Upper lobe of left lung (tissue), 6 donors: ENCODE data around the gene CBX6. TPM values are rescaled to one million over a fixed set of nuclear protein-coding genes. Genes with fewer than 3 reads are reported as not detected.
"Not testable (repeated sequence)": the region's sequence is repeated elsewhere in the genome, so short reads cannot be mapped to it uniquely, and the experiment has no call there.

Experiments
- ATAC-seq, 2 donors: fragments of 200-7000 bp; cut with Tn5 transposase; one replicate each; pipeline ENCODE4 v1.9.1; 2022; ENCODE audit warnings: mild to moderate bottlenecking in 2 of 2, moderate library complexity in 2 of 2; ENCODE audit not compliant: low FRiP score in 2 of 2
- DNase-seq, 2 donors: peaks; one replicate each; pipeline ENCODE4 v3.0.0-alpha.2; 2019 to 2020
- H3K27ac ChIP-seq, 4 donors: fragments of 200-600 bp; sonication (generic); one replicate each; pipeline ENCODE4 v1.5.1; 2016 to 2019
- H3K27me3 ChIP-seq, 4 donors: fragments of 200-600 bp; sonication (generic); one replicate each; pipeline ENCODE4 v1.5.1; 2017 to 2019
- H3K36me3 ChIP-seq, 4 donors: fragments of 200-600 bp; sonication (generic); one replicate each; pipeline ENCODE4 v1.5.1; 2016 to 2019
- H3K4me1 ChIP-seq, 4 donors: fragments of 200-600 bp; sonication (generic); one replicate each; pipeline ENCODE4 v1.5.1; 2018 to 2019
- H3K4me3 ChIP-seq, 4 donors: fragments of 200-600 bp; sonication (generic); one replicate each; pipeline ENCODE4 v1.5.1; 2017 to 2019; ENCODE audit warnings: mild to moderate bottlenecking in 2 of 4, moderate library complexity in 1 of 4
- H3K9me3 ChIP-seq, 4 donors: fragments of 200-600 bp; sonication (generic); one replicate each; pipeline ENCODE4 v1.5.1; 2018 to 2019
- CTCF ChIP-seq, 6 experiments: fragments of 450-650 bp in 4 of 6; fragments of 200-600 bp in 2 of 6; sonication (generic) in 2 of 6; IDR thresholded peaks; one replicate each; pipeline ENCODE4 v1.5.1; 2016 to 2019; ENCODE audit warnings: antibody characterized with exemption in 6 of 6
- EP300 ChIP-seq, 4 donors: sonication (generic); formaldehyde crosslinking; IDR thresholded peaks; one replicate each; pipeline ENCODE4 v1.5.1; 2017; ENCODE audit warnings: antibody characterized with exemption in 4 of 4, control low read depth in 2 of 4
- POLR2A ChIP-seq, 4 donors: fragments of 450-650 bp; IDR thresholded peaks; one replicate each; pipeline ENCODE4 v1.5.1; 2016 to 2017; ENCODE audit warnings: antibody characterized with exemption in 4 of 4, mild to moderate bottlenecking in 2 of 4
- POLR2AphosphoS5 ChIP-seq, 2 donors: sonication (generic); formaldehyde crosslinking; IDR thresholded peaks; one replicate each; pipeline ENCODE4 v1.5.1; 2017; ENCODE audit warnings: antibody characterized with exemption in 2 of 2
- WGBS, 2 donors: methylation state at CpG; one replicate each; pipeline ENCODE4 v1.1.5; 2017 to 2018; 5-methylcytosine and 5-hydroxymethylcytosine counted together
- total RNA-seq, 6 donors: library from RNA; depleted of rRNA in 4 of 6; stranded (reverse); fragments of >200 nt in 4 of 6; gene quantifications; one replicate each; pipeline versions ENCODE4 v1.1.0 to v1.2.1, GENCODE V29; 2016 to 2021
- donor health status: DM: no; HTN: no; CAD: no; lungs with moderate emphysema.
- donor health status: DM: no; HTN: yes; CAD: no; lungs with severe emphysema.

CBX6 gene
- total RNA-seq, 6 donors from 2014 or later: 30.4 to 74.9 (median 45.4) TPM

- TF ChIP-seq POLR2A (IDR thresholded peaks at IDR 0.05) (no peak), CTCF (IDR thresholded peaks at IDR 0.05) (no peak)
- DNase-seq (no peak), ATAC-seq (no peak)
- Histone ChIP-seq H3K36me3 (no peaks in the 10 kb centered on the region), H3K4me1 (no peaks in the 10 kb centered on the region), H3K4me3 (no peak overlapping the region), H3K27me3 (no peaks in the 10 kb centered on the region), H3K27ac (no peak overlapping the region), H3K9me3 (no peaks in the 10 kb centered on the region)
- 59 to 75% methylated on average over 1 of the region's 1 CpG for WGBS, 2 donors
These were observed 39.4 kb upstream of the CBX6 start for GRCh38 chr22:38911434-38911833.

- WGBS, 2 donors: 83 to 88% methylated on average over 2 of the region's 2 CpGs
- H3K36me3 ChIP-seq: no peaks in the 10 kb centered on the region
- no peak for TF ChIP-seq POLR2AphosphoS5 (IDR thresholded peaks at IDR 0.05)
- TF ChIP-seq CTCF (IDR thresholded peaks at IDR 0.05): no peak
- TF ChIP-seq EP300 (IDR thresholded peaks at IDR 0.05): no peak
- no peak for TF ChIP-seq POLR2A (IDR thresholded peaks at IDR 0.05)
- ATAC-seq (no peak), DNase-seq (no peak)
- no peaks in the 10 kb centered on the region for H3K27me3 ChIP-seq
- no peak overlapping the region for H3K4me3 ChIP-seq
- H3K9me3 ChIP-seq: no peaks in the 10 kb centered on the region
- no peaks in the 10 kb centered on the region for H3K4me1 ChIP-seq
- H3K27ac ChIP-seq: no peak overlapping the region
These were observed 35.8 kb upstream of the CBX6 start for GRCh38 chr22:38907767-38908166.

GRCh38 chr22:38906052-38906451, 34.0 kb upstream of the CBX6 start:
- Histone ChIP-seq H3K27ac (no peak overlapping the region), H3K27me3 (no peaks in the 10 kb centered on the region), H3K4me3 (no peak overlapping the region), H3K9me3 (no peaks in the 10 kb centered on the region), H3K4me1 (no peaks in the 10 kb centered on the region), H3K36me3 (no peaks in the 10 kb centered on the region)
- no peak for DNase-seq
- ATAC-seq: no peak
- TF ChIP-seq POLR2AphosphoS5 (IDR thresholded peaks at IDR 0.05) (no peak), CTCF (IDR thresholded peaks at IDR 0.05) (no peak)
- WGBS, 2 donors: 90 to 91% methylated on average over 3 of the region's 3 CpGs

- not testable (repeated sequence) for DNase-seq, ATAC-seq, H3K36me3 ChIP-seq, H3K4me3 ChIP-seq, H3K27ac ChIP-seq, H3K9me3 ChIP-seq, H3K4me1 ChIP-seq, H3K27me3 ChIP-seq
- WGBS, 2 donors: 63% methylated on average over 5 of the region's 5 CpGs
These were observed 32.1 kb upstream of the CBX6 start for GRCh38 chr22:38904052-38904617.

- TF ChIP-seq EP300 (IDR thresholded peaks at IDR 0.05): no peak
- TF ChIP-seq POLR2A (IDR thresholded peaks at IDR 0.05): no peak
- TF ChIP-seq CTCF (IDR thresholded peaks at IDR 0.05): no peak
- TF ChIP-seq POLR2AphosphoS5 (IDR thresholded peaks at IDR 0.05): no peak
- Histone ChIP-seq H3K4me3 (no peak overlapping the region), H3K27me3 (no peaks in the 10 kb centered on the region), H3K36me3 (no peaks in the 10 kb centered on the region), H3K9me3 (no peaks in the 10 kb centered on the region), H3K27ac (no peak overlapping the region), H3K4me1 (no peaks in the 10 kb centered on the region)
- DNase-seq (no peak), ATAC-seq (no peak)
- 53% methylated on average over 4 to 5 of the region's 5 CpGs for WGBS, 2 donors
These were observed 29.2 kb upstream of the CBX6 start for GRCh38 chr22:38901111-38901641.
